ENCODE data around the gene KLHL29. TPM values are rescaled to one million over a fixed set of nuclear protein-coding genes. Genes with fewer than 3 reads are reported as not detected.
A peak's percentile ranks its signal among the peaks of the same experiment; 100 is the strongest.

The KLHL29 gene
- total RNA-seq, 1 donor from 2014 or later: 36.5 TPM

DNA sequence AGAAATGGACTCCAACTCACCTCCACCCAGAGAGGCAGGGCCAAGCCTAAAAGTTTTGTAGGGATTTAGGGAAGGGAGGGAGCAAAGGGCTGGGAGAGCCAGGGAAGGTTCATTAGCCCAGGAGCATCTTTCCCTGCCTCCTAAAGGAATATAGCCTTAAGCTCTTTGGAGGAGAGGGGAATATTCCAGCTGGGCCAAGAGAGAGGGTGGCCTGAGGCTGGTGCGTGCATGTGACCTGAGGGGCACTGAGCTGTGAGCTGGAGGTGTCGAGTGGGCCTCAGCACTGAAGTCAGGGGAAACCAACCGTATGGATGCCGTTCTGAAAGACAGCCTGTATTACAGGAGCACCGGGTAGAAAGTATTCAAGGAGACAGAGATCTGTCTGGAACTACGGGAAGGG is 112.6 kb downstream of the KLHL29 start:
- DNase-seq: no peak
- H3K9me3 Mint-ChIP-seq (ENCODE audit: unreplicated experiment): peaks cover 2% of the 10 kb centered on the region
- no peak overlapping the region for H3K4me3 Mint-ChIP-seq (ENCODE audit: unreplicated experiment)
- H3K4me1 Mint-ChIP-seq (ENCODE audit: low read depth, unreplicated experiment): peaks cover 54% of the 10 kb centered on the region
- TF ChIP-seq, protein P1, sequence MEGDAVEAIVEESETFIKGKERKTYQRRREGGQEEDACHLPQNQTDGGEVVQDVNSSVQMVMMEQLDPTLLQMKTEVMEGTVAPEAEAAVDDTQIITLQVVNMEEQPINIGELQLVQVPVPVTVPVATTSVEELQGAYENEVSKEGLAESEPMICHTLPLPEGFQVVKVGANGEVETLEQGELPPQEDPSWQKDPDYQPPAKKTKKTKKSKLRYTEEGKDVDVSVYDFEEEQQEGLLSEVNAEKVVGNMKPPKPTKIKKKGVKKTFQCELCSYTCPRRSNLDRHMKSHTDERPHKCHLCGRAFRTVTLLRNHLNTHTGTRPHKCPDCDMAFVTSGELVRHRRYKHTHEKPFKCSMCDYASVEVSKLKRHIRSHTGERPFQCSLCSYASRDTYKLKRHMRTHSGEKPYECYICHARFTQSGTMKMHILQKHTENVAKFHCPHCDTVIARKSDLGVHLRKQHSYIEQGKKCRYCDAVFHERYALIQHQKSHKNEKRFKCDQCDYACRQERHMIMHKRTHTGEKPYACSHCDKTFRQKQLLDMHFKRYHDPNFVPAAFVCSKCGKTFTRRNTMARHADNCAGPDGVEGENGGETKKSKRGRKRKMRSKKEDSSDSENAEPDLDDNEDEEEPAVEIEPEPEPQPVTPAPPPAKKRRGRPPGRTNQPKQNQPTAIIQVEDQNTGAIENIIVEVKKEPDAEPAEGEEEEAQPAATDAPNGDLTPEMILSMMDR (IDR thresholded peaks at IDR 0.05; ENCODE audit: partially characterized antibody, unreplicated experiment): no peak
- peaks cover 4% of the 10 kb centered on the region for H3K36me3 Mint-ChIP-seq (ENCODE audit: unreplicated experiment)
- no peak overlapping the region for H3K27ac Mint-ChIP-seq (ENCODE audit: unreplicated experiment)
- no peaks in the 10 kb centered on the region for H3K27me3 Mint-ChIP-seq (ENCODE audit: unreplicated experiment)

DNA sequence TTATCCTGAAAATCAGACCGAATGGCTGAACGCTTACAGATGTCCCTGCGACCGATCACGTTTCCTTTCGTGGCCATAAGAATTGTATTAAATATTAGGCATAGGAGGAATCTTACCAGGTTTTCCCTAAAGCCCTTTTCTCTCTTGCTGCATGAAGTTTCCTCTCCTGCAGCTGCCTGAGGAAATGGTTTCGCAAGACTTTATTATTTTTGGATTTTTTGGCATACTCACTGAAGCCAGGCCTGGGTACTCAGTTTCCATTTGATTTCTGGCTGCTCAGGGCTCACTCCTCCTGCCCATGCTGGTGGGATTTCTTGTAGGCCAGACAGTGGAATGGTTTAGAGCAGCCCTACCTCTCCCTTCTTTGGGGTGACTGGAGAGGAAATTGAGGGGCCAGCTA is 114.0 kb downstream of the KLHL29 start:
- Mint-ChIP-seq H3K27me3 (ENCODE audit: unreplicated experiment) (no peaks in the 10 kb centered on the region), H3K9me3 (ENCODE audit: unreplicated experiment) (no peaks in the 10 kb centered on the region), H3K36me3 (ENCODE audit: unreplicated experiment) (peaks cover 4% of the 10 kb centered on the region), H3K27ac (ENCODE audit: unreplicated experiment) (no peak overlapping the region), H3K4me1 (ENCODE audit: low read depth, unreplicated experiment) (peaks cover 54% of the 10 kb centered on the region), H3K4me3 (ENCODE audit: unreplicated experiment) (no peak overlapping the region)
- no peak for DNase-seq
- TF ChIP-seq, protein P1 (IDR thresholded peaks at IDR 0.05; ENCODE audit: partially characterized antibody, unreplicated experiment): no peak

DNA sequence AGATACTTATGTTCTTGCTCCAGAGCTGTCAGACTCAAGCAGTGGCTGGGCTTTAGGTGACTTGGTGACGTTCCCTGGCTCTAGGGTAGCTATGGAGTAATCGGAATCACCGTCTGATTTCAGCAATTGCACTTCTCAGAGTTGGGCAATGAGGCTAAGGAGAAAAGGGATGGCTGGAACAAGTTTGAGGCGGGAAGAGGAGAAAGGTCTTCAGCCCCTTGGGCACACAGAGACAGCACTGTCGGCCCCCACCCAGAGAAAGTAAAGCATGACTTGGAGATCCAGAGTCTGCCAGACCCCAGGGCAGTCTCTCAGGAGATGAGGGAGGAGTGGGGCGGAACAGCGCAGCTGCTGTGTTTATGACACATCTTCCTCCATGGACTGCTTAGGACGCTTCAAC is 114.5 kb downstream of the KLHL29 start:
- Mint-ChIP-seq H3K4me3 (ENCODE audit: unreplicated experiment) (no peak overlapping the region), H3K27me3 (ENCODE audit: unreplicated experiment) (no peaks in the 10 kb centered on the region), H3K27ac (ENCODE audit: unreplicated experiment) (no peak overlapping the region), H3K9me3 (ENCODE audit: unreplicated experiment) (no peaks in the 10 kb centered on the region), H3K4me1 (ENCODE audit: low read depth, unreplicated experiment) (peaks cover 54% of the 10 kb centered on the region), H3K36me3 (ENCODE audit: unreplicated experiment) (peaks cover 4% of the 10 kb centered on the region)
- TF ChIP-seq, protein P1 (IDR thresholded peaks at IDR 0.05; ENCODE audit: partially characterized antibody, unreplicated experiment): no peak
- DNase-seq: no peak

- H3K36me3 Mint-ChIP-seq (ENCODE audit: unreplicated experiment): peaks cover 2% of the 10 kb centered on the region
- H3K4me3 Mint-ChIP-seq (ENCODE audit: unreplicated experiment): no peak overlapping the region
- H3K27ac Mint-ChIP-seq (ENCODE audit: unreplicated experiment): no peak overlapping the region
- TF ChIP-seq, protein P1 (IDR thresholded peaks at IDR 0.05; ENCODE audit: partially characterized antibody, unreplicated experiment): no peak
- no peaks in the 10 kb centered on the region for H3K9me3 Mint-ChIP-seq (ENCODE audit: unreplicated experiment)
- peak; percentile 12 for DNase-seq
- H3K4me1 Mint-ChIP-seq (ENCODE audit: low read depth, unreplicated experiment): peaks cover 46% of the 10 kb centered on the region
- no peaks in the 10 kb centered on the region for H3K27me3 Mint-ChIP-seq (ENCODE audit: unreplicated experiment)
These were observed 115.9 kb downstream of the KLHL29 start for GRCh38 chr2:23500836-23501235.

DNA sequence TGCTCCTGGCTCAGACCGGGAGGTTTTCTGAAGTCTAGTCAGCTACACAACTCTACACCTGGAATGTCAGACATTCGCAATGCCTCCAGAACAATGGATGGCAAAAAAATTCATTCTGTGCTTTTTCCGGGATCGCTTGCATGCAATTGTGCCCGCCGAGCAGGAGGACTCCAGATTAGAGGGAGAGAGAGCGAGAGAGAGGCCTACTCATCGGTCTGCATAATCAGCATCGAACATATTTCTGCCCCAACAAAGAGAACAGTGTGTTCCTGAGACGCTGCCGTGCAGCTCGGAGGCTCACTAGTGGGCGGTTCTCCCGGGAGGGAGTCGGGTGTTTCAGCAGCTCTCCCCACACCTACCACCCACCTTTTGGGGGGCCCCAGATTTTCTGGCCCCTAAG is 117.1 kb downstream of the KLHL29 start:
- TF ChIP-seq, protein P1 (IDR thresholded peaks at IDR 0.05; ENCODE audit: partially characterized antibody, unreplicated experiment): no peak
- Mint-ChIP-seq H3K4me1 (ENCODE audit: low read depth, unreplicated experiment) (peaks cover 46% of the 10 kb centered on the region), H3K27ac (ENCODE audit: unreplicated experiment) (peak overlapping the region; percentile 62), H3K4me3 (ENCODE audit: unreplicated experiment) (no peak overlapping the region), H3K27me3 (ENCODE audit: unreplicated experiment) (no peaks in the 10 kb centered on the region), H3K36me3 (ENCODE audit: unreplicated experiment) (no peaks in the 10 kb centered on the region), H3K9me3 (ENCODE audit: unreplicated experiment) (no peaks in the 10 kb centered on the region)
- peak; percentile 7 for DNase-seq
